GM18505 (cell line): ENCODE data around the gene KRT84.

Source experiments
- ATAC-seq: cut with Tn5 transposase; IDR thresholded peaks from one replicate; pipeline ENCODE4 v1.9.1; 2021; ENCODE audit not compliant: unreplicated experiment
- POLR2A ChIP-seq: IDR thresholded peaks from 4 replicates; pipeline ENCODE4 v1.6.1; 2011; ENCODE audit warnings: borderline replicate concordance; ENCODE audit not compliant: insufficient read depth, insufficient read length; ENCODE audit errors: extremely low read depth

KRT84 gene

GRCh38 chr12:52356762-52357580 lies 28.5 kb downstream of the KRT84 start:
- no peak for TF ChIP-seq POLR2A
- no peak for ATAC-seq

GRCh38 chr12:52356031-52356761 lies 29.3 kb downstream of the KRT84 start:
- no peak for TF ChIP-seq POLR2A
- no peak for ATAC-seq

GRCh38 chr12:52355176-52355575 lies 30.3 kb downstream of the KRT84 start:
- no peak for TF ChIP-seq POLR2A
- no peak for ATAC-seq

GRCh38 chr12:52354200-52354599 lies 31.3 kb downstream of the KRT84 start:
- no peak for ATAC-seq
- TF ChIP-seq POLR2A, result no peak

- ATAC-seq, result no peak
These were observed 31.7 kb downstream of the KRT84 start for GRCh38 chr12:52353766-52354165.

GRCh38 chr12:52352951-52353350 lies 32.5 kb downstream of the KRT84 start:
- TF ChIP-seq POLR2A, result no peak
- ATAC-seq, result no peak

More at GRCh38 chr12:52353766-52354165, 31.7 kb downstream of the KRT84 start:
- TF ChIP-seq POLR2A, result no peak

- no peak for TF ChIP-seq POLR2A
- ATAC-seq, result no peak
These were observed 34.0 kb downstream of the KRT84 start for GRCh38 chr12:52351196-52352059.

GRCh38 chr12:52350786-52351185 lies 34.7 kb downstream of the KRT84 start:
- no peak for ATAC-seq
- TF ChIP-seq POLR2A, result no peak

- ATAC-seq, result no peak
- TF ChIP-seq POLR2A, result no peak
These were observed 35.3 kb downstream of the KRT84 start for GRCh38 chr12:52350021-52350620.

- no peak for TF ChIP-seq POLR2A
- no peak for ATAC-seq
These were observed 36.3 kb downstream of the KRT84 start for GRCh38 chr12:52349196-52349595.

- no peak for TF ChIP-seq POLR2A
- no peak for ATAC-seq
These were observed 37.6 kb downstream of the KRT84 start for GRCh38 chr12:52347551-52348510.

GRCh38 chr12:52347016-52347415 lies 38.4 kb downstream of the KRT84 start:
- ATAC-seq, result no peak
- TF ChIP-seq POLR2A, result no peak
